Activated CD4-positive, alpha-beta T cell treated with anti-CD3 and anti-CD28 coated beads, Interleukin-2, Interleukin-4, amounts not matched to agents 100 ng/mL and 50 ng/mL, durations not matched to agents 16 hours and 8 hours (primary cell): Measurements from ENCODE around the gene SPRED2.

ENCODE experiments used
- DNase-seq: peaks from one replicate; pipeline ENCODE4 v3.0.0-alpha.2; 2020; ENCODE audit warnings: low spot score

The SPRED2 gene

DNA sequence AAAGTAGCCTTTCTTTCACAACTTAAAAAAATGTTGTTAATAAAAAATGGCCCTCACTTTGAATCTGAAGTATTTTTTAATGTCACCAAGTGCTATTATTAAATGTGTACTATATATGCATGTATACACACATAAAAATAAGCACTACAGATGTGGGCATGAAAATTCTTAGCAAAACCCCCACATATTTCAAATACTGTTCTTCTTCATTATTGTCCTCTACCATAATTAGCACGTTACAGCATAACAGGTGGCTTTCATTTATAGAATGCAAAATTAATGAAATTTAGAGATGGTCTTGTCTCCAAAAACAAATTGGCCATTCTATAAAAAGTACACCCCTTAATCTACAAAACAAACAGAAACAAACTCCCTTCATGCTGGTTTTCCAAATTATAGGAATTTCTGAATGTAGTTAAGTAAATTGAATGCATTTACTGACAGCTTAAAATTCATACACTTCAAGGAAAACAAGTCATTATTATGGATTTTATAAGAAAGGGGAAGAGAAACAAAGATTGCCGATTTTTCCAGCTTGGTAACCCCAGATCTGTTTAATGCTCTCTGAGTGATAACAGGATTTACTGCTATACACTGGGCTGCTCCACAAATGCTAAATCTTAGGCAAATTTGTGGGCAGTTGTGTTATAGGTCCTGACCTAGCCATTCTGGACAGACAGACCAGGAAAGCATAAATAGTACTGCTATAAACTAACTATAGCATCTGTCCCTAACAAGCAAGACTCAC is 67.2 kb downstream of the SPRED2 start:
- no peak for DNase-seq

GRCh38 chr2:65363879-65364666 is 68.3 kb downstream of the SPRED2 start:
- no peak for DNase-seq

- no peak for DNase-seq
These were observed 70.8 kb downstream of the SPRED2 start for GRCh38 chr2:65361623-65362022.

GRCh38 chr2:65360441-65360840 is 72.0 kb downstream of the SPRED2 start:
- no peak for DNase-seq

DNA sequence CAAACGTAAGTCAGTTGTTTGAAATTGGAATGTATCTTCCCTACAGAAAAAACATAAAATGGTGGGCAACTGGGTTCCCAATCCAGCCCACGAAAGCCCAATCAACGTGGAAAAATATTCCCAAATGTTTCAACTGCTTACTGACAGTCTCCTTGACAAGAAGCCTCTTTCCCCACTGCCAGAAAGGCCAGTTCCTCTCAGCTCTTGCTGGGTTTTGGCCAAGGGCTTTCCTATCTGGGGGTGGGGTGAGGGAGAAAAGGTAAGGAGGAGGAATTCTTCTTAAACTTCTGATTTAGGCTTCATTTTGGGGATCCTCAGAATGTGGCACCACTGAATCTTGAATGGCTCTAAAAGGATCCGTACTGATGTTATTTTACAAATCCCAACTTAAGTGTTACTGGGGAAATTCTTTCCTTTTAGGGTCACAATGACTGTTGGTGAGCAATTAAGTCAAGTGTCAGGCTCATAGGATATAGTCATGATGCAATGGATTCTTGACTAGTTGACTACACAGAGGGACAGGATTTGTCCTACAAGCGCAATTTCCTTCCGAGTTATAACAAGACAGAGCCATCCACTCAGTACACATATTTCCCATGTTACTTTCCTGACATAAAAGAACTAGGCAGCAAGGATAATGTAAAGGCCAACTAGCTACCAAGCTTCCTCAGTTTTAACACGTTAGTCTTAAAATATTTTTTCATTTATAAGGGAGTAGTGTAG is 73.6 kb downstream of the SPRED2 start:
- no peak for DNase-seq

DNA sequence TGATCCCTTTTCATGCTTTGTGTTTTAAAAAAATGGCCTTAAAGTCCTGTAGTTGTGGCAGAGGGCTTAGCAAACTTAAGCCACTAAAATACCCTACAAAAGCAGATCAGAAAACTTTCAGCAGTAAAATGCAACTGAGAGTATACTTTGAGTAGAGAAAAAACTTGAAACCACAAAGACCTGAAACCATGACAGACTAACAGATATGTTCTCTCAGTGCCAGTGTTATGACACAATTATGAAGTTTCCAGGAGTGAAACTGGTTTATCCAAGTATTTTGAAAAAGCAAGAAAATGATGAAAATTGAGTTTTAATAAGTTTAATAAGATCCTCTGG is 74.5 kb downstream of the SPRED2 start:
- DNase-seq = peak; percentile 36

DNA sequence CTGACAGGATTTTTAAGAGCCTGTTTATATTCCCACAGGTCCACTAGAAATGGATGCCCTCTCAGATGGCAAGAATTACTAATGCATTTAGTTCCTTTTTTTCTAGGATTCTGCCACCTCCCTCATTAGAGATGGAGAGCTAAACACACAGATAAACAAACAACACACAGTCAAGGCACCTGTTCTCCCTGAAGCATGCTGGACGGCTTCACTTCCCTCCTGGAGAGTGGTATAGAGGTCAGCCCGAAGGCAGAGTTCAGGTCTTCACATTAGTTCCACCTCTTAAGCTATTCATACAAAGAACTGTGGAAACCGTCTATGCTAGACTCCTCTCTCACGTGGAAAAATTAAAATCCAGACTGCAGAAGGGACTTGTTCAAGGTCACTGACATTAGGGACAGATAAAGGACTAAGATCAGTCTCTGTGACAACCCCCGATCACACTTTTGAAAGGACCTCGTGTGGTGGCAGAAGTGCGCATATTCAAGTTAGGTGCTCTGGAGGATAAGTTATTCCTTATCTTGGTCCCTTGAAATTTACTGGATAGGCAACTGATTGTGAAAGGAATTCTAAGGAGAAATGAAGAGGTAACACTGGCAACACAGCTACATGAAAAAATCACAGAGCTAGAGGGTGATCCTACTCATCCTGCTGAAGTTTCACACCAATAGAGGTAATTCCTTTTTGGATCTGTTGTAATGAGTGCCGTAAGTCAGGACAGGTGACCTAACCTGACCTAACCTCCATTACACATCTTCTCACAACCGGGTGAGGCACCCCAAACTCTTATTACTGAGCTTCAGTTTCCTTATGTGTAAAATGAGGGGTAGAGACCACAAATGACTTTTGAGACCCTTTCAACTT is 75.1 kb downstream of the SPRED2 start:
- peak; percentile 16 for DNase-seq

DNA sequence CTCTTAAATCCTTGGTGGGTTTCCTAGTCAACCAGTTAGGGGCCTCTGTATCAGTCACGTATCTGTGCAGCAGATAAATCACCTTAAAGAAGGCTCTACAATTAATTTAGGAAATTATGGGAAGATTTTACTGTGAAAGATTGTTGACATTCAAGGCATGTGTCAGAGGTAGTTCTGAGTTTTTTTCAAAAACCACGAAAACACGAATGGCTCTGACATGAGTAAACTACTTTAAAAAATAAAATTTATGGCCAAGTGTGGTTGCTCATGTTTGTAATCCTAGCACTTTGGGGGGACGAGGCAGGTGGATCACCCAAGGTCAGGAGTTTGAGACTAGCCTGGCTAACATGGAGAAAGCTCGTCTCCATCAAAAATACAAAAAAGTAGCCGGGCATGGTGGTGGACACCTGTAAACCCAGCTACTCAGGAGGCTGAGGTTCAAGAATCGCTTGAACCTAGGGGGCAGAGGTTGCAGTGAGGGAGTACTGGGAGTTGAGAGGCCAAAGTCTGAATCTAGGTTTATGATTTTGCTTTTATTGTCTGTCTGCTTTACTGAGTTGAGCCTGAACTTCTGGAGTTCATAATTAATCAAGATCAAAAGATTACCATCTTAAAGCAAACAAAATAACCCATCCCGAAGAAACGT is 77.1 kb downstream of the SPRED2 start:
- DNase-seq = no peak

DNA sequence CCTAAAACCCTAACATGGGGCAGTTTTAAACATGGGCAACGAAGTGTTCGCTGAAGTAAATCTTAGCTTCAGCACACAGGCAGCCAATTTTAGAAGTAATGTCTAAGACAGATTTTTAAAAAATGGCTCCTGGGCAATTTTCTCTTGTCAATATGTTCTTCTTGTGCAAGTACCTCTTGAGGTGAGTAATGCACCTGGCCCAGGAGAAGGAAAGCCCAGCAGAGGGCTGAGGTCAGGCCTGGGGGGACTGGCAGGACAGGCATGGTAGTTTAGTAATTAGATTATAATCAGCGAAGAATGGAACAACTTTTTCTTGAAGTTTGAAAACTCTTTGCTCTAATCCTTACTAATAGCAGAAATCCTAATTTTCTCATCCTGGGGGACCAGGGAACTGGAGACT is 77.6 kb downstream of the SPRED2 start:
- DNase-seq = no peak

DNA sequence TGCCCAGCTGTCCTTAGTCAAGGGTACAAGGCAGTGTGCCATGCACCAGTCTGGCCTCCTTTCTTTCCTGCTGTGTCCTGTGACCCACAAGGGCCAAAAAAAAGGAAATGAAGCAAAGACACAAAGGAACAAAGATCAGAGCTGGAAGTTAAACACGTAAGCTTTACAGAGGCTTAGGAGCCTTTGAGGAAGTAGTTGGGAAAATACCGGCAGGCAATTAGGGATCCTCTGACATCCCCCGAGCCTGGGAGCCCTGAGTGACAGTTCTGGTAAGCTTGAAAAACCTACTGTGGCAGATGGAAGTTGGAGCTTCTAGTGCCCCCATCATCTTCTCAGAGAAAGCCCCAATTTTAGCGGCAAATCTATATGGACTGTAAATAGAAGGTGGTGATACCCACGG is 78.5 kb downstream of the SPRED2 start:
- DNase-seq = no peak

DNA sequence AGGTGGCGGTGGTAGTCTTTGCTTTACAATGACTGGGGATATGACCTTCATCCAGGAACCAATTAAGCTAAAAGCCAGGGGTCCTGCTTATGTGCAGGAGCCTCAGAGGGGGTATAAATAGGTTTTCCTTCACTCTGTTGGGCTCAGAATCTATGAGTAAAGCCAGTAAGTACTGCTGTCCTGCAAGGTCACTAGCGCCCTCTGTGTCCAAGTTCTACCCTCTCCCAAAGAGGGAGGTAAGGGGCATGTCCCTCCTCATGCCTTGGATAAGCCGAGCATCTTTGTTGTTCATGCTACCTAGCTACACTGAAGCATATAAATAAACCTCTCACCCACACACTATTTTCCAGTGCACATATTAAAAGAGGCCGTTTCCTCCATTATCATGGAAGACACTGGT is 79.4 kb downstream of the SPRED2 start:
- DNase-seq = no peak

DNA sequence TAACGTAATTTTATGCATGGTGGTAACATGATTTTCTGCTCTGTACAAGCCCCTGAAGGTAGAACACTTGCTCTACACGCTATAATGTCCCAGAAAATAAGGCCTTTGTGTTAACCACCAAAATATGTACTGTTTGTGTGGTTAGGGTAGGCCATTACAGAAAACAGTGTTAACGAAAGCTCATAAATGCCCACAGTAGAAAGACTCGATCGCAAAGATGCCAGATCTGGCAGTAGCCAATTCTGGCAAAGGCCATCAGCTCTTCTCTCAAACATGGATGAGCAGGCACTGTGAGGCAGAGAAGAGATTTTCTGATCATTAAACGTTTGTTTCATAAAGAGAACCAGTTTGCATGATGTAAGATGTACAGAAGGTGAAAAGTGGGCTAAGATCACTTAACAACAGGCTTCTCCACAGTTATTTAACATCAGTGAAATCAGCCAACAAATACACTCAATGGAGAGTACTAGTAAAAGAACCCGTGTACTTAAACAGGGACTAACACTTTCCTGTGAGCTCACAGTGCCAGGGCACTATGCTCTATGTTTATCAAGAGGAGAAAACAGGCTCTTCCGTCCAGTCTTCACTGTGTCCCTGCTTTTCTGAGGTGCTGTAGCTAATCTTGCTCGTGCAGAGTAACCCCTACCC is 80.3 kb downstream of the SPRED2 start:
- no peak for DNase-seq

DNA sequence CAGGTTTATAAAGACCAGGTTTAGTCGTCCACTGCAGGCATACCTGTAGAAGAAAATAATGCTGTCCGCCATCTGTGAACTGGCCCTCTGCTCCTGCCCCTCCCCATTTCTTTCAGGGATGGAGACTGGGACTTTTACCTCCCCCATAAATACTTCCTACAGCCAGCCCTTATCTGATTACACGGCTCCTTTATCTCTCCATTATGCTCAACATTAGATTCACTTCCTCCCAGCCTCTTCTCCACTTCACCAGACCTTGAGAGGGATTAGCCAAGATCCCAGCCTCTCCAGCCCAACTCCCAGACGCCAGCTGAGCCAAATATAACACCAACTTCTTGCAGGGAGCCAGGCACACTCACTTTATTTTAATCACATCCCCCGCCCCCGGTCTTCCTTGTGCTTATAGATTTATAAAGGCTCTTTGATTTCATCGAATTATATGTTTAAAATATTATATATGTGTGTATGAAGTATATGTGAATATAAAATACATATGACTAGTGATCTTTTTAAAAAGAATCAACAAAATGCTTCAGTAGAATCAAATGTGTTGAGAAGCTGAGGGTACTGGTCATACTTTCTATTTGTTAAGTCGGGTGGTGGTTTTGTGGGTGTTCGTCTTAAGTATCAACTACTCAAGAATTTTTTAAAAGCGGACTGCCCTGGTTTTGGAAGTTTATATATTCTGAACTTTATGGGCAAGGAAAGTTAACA is 81.0 kb downstream of the SPRED2 start:
- DNase-seq = no peak

DNA sequence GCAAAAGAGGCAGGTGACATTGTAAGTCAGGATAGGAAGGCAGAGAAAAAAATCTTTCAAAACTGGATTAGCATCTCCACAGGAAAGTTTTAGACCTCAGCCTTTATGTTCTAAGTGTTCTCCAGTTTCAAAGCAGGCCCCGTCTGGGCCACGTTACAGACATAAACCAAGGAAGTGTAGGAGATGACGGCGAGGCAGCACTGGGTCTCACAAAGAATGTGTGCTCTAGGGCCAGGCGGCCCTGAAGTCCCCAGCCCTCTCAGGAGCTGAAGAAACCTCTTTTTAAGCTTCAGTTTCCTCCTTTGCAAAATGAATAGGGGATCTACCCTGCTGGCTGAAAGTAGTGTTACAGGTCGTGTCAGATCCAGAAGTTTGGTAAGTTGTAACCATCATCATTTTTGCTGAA is 81.7 kb downstream of the SPRED2 start:
- no peak for DNase-seq

- no peak for DNase-seq
These were observed 82.5 kb downstream of the SPRED2 start for GRCh38 chr2:65349863-65350262.

DNA sequence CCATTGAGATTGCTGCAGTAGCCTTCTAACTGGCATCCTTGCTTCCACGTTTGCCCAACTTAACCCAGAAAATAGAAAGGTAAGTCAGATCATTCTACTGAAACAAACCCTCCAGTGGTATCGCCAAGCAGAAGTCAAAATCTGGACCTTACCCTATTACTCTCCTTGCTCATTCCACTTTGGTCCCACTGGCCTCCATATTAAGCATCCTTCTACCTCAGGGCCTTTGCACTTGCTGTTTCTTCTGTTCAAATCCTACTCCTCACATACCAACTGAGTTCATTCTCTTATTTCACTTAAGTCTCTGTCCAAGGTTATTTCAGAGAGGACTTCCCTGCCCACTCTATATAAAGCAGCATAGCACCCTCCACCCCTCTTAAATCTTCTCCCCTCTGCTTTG is 84.5 kb downstream of the SPRED2 start:
- DNase-seq = no peak

GRCh38 chr2:65345631-65346030 is 86.8 kb downstream of the SPRED2 start:
- no peak for DNase-seq

- no peak for DNase-seq
These were observed 87.7 kb downstream of the SPRED2 start for GRCh38 chr2:65344689-65345088.

DNA sequence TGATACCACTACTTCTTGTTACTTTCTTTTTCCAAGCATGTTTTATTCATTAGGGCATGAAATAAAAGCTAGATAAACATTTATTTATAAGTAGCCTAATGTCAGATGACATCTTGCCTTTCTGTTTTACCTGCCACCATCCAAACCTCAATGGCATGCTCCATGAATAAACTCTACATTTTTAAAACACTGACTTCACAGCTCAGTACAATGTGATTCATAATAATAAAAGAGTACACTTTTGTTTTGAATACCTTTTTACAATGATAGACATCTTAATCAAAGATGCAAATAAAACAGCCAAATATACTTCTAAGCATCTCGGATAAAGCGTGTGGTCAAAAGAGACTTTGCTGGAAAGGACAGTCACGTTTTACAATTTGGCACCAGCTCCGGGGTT is 88.2 kb downstream of the SPRED2 start:
- no peak for DNase-seq

GRCh38 chr2:65343386-65343785 is 89.0 kb downstream of the SPRED2 start:
- no peak for DNase-seq
